ENCODE measurements around the gene TCF19.

GRCh38 chr6:31162463-31163165 is 4.2 kb downstream of the TCF19 start:
- no peak for TF ChIP-seq CTCF (IDR thresholded peaks at IDR 0.05)
- TF ChIP-seq POLR2A (IDR thresholded peaks at IDR 0.05), result no peak

Measured in lower leg skin (tissue), 3 donors.